Measurements from ENCODE around the gene CLTC.
"Not testable (repeated sequence)": the region's sequence is repeated elsewhere in the genome, so short reads cannot be mapped to it uniquely, and the experiment has no call there.

The CLTC gene

DNA sequence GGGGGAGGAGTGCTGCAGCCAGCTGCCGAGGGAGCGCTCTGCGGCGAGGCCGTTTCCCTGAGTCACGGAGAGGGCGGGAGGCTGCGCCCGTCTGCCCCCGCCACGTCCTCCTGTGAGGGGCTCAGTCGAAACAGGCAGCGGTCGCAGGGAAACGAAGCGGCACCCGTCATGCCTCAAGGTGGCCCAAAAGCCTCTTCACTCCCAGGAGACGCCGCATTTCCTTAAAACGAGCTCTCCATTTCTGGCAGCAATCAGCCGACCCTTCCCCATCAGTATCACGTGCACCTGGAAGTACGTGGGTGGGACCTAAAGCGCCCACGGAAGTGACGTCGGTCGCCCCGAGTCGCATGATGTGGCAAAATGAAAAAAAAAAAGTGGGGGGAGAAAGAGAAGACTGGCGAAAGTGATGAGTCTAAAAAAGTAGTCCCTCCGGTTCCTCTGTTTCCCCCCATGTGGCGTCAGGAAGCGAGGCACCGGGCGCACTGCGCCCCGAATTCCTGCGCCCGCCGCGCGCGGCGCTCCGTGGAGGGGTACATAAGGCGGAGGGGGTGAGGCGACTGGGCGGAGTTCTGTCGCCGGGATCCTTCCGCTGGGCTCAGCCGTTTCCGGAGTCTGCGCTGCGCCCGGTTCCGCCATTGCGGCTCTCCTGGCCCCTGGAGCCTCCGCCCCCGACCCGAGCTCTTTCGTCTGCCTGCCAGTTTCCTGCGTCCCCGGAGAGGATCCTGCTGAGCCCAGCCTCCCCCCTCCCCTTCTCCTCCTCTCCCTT, at the start of gene CLTC:
Gene CLTC (plus strand): TSS at position 598 of the 766 bp plus-strand sequence. CDS start 237 bp downstream, outside the sequence.
- peak; percentile 96 to 98 for DNase-seq

DNA sequence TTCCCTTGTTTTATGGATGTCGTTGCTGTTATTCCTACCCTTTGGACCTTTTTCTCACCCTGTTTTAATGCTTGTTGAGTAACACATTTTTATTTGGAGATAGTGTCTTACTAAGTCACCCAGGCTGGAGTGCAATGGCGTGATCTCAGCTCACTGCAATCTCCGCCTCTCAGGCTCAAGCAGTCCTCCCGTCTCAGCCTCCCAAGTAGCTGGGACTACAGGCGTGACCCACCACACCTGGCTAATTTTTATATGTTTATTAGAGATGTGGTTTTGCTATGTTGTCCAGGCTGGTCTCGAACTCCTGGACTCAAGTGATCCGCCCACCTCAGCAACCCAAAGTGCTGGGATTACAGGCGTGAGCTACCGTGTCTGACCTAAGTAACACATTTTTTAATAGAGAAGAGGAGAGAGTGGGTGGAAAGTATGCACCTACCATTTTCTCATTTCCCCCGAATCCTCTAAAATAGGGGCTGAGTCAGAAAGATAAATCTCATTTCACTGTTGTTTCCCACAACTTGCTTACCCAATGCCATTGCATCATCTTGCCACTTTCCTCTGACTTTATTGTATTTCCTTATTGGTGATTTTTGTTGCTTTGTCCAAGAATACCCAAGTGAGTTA, 47.3 kb upstream of the CLTC start:
- DNase-seq, result no peak

DNA sequence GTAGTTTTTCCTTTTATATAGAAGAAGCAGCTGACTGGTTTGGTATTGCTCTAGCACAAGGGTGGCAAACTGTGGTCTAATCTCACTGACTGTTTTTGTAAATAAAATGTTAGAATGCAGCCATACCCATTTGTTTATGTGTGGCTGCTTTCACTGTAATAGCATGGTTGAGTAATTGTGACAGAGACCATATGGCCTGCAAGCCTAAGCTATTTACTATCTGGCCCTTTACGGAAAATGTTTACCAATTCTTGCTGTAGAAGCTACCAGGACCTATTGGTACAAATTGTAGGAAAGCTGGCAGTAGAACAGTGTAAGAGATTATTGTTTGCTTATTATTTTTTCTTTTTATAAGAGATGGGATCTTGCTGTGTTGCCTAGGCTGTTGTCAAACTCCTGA, 35.5 kb upstream of the CLTC start:
- not testable (repeated sequence) for DNase-seq

- no peak for DNase-seq
Observed at GRCh38 chr17:59600169-59600568, 19.5 kb upstream of the CLTC start.

- DNase-seq, result no peak
Observed at GRCh38 chr17:59601130-59601529, 18.6 kb upstream of the CLTC start.

DNA sequence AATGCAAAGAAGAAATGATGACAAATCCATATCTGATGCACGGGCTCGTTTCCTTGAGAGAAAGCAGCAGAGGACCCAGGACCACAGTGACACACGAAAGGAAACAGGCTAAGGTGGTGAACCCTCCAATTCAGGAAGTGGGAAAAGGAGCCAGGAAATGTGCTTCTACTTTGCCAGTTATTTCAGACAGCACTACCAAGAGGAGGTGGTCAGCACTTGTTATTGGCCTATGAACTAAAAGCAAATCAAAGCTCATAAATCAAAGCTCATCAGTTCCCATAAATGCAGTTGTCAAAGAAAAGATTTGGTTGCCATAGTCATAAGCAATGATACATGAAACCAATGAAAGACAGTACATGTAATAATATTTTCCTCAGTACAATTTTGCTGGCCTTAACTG, 12.6 kb upstream of the CLTC start:
- no peak for DNase-seq

GRCh38 chr17:59607817-59608403, 11.8 kb upstream of the CLTC start:
- no peak for DNase-seq

GRCh38 chr17:59611503-59611902, 8.2 kb upstream of the CLTC start:
- DNase-seq, result no peak

GRCh38 chr17:59616253-59616920, 3.3 kb upstream of the CLTC start:
- DNase-seq, result no peak

GRCh38 chr17:59617156-59617732, 2.5 kb upstream of the CLTC start:
- no peak for DNase-seq

DNA sequence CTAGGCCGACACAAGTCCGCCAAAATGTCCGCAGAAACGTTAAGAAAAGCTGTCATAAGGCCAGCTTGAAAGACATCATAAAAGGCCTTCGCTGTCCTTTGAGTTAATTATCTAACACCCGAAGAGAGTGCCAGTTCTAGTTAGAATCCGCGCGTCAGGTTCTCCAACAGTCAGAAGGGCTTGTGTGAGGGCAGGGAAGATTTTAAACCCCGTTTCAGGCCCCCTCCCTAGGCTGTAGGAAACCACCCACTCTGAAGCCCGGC, 729 bp upstream of the CLTC start:
- no peak for DNase-seq

- no peak for DNase-seq
Observed at GRCh38 chr17:59620064-59620359, 317 bp downstream of the CLTC start.

GRCh38 chr17:59620518-59621259, 994 bp downstream of the CLTC start:
- DNase-seq, result peak; percentile 44 to 65

DNA sequence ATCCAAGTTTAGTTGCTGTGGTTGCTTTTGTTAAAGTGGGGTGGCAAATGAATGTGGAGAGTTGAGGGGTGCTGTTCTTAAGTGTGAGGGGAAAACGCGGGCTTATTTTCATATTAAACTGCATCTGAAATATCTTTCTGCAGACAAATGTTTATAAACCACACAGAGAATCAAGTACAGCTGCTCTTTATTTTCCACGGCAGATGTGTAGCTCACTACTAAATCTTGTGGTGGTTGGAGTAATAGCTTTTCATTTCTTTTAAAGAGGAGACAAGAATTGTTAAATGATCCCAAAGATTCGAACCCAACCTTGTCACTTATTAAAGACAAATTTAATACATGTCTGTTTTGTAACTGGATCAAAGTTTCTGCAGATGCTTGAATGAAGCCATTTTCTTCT, 2.1 kb downstream of the CLTC start:
- DNase-seq, result no peak

DNA sequence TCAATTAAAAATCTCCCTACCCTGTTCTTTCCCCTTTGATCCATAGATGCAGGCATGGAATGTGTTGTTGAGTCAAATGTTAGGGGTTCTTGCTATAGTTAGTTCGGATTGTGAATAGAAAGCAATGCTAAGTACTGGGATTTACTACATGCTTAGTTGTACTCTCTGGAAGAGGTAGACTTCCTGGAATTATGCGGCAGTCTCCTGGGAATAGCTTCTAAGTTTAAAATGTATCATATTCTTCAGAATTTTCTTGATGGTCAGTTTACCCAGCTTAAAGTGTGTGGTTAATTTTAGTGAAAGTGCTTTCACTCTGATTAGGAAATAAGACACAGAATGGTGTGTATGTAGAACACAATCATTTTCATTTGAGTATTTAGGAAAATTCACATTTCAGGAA, 3.5 kb downstream of the CLTC start:
- no peak for DNase-seq

GRCh38 chr17:59626756-59627155, 7.1 kb downstream of the CLTC start:
- no peak for DNase-seq

DNA sequence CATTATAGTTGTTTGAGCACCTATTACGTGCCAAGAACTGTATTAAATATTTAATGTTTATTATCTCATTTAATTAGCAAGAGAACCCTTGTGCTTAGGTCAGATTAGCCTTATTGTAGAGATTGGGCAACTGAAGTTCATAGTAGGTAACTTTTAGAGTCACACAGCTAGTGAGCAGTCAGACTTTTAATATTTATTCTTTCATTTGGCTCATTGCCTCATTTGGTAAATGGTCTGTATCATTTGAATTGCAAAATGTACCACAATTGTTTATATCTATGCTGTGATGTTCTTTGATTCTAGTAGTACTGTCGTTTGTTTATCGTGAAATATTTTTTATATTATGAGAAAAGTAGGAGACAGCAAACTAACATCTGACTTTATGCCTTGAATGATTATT, 7.6 kb downstream of the CLTC start:
- DNase-seq, result no peak

GRCh38 chr17:59627770-59628171, 8.1 kb downstream of the CLTC start:
- DNase-seq, result no peak

GRCh38 chr17:59629174-59629573, 9.5 kb downstream of the CLTC start:
- no peak for DNase-seq

DNA sequence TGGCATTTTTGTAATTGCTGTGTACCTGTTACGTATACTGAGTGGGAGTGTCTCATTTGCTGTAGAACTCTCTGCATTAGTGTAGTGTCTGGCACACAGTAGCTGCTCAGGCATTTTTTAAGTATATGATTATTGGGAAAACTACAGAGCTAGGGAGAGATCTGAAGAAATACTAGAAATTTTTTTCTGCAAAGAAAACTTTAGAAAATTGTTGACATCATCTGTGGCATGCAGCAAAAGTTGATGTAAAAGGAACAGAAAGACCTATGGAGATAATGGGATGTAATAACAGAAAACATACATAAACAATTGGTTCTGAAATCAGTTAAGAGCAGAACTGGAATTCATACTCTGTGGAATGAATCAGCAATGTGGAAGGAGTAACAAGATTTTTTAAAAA, 11.6 kb downstream of the CLTC start:
- no peak for DNase-seq

DNA sequence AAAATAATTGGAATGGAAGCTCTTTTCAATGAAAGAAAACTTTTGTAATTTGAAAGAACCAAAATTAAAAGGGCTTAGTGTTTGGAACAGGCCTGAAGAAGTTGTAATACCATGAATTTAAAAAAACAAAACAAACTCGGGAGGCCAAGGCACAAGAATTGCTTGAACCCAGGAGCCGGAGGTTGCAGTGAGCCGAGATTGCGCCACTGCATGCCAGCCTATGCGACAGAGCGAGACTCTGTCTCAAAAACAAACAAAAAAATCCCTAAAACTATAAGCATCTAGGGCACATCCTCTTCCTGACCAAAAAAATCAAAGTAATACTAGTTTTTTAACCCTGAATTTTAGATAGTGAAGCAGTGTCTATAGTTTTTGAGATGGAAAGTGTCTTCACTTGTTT, 12.7 kb downstream of the CLTC start:
- DNase-seq, result no peak

- no peak for DNase-seq
Observed at GRCh38 chr17:59633658-59634359, 14.1 kb downstream of the CLTC start.
